ENCODE data around the gene FREM2.

- no peak for TF ChIP-seq CTCF (IDR thresholded peaks at IDR 0.05)
- TF ChIP-seq POLR2A (IDR thresholded peaks at IDR 0.05): no peak
- TF ChIP-seq POLR2AphosphoS5 (IDR thresholded peaks at IDR 0.05): no peak
These were observed 26.2 kb downstream of the FREM2 start for GRCh38 chr13:38713046-38713445.

All from sigmoid colon (tissue), 4 donors.